Endothelial cell of umbilical vein (primary cell): ENCODE measurements around the gene ANKK1.

ENCODE experiments used
- CTCF ChIP-seq, 2 donors: IDR thresholded peaks; 1 replicate in 1 of 2; 2 replicates in 1 of 2; pipeline ENCODE4 v1.5.1; 2011; ENCODE audit warnings: low read length in 2 of 2, mild to moderate bottlenecking in 2 of 2, moderate library complexity in 2 of 2, control low read depth in 1 of 2, inconsistent platforms in 1 of 2, low read depth in 1 of 2; ENCODE audit not compliant: insufficient read depth in 1 of 2; ENCODE audit errors: extremely low read depth in 1 of 2
- EZH2 ChIP-seq: IDR thresholded peaks from 2 replicates; pipeline ENCODE4 v1.6.1; 2012; ENCODE audit warnings: borderline replicate concordance, low read depth, mild to moderate bottlenecking, moderate library complexity, low read length, inconsistent platforms; ENCODE audit not compliant: severe bottlenecking
- FOS ChIP-seq: IDR thresholded peaks from 2 replicates; pipeline ENCODE4 v1.6.1; 2011; ENCODE audit warnings: mild to moderate bottlenecking, low read length, moderate library complexity, borderline replicate concordance; ENCODE audit not compliant: insufficient read depth
- GATA2 ChIP-seq: IDR thresholded peaks from 2 replicates; pipeline ENCODE4 v1.7.0; 2011; ENCODE audit warnings: low read depth, mild to moderate bottlenecking, moderate library complexity, mixed read lengths, low read length; ENCODE audit not compliant: insufficient read length, insufficient read depth
- JUN ChIP-seq: IDR thresholded peaks from 2 replicates; pipeline ENCODE4 v1.6.1; 2011; ENCODE audit warnings: borderline replicate concordance, low read depth; ENCODE audit not compliant: insufficient read length, insufficient read depth
- MAX ChIP-seq: IDR thresholded peaks from 2 replicates; pipeline ENCODE4 v1.6.1; 2011; ENCODE audit not compliant: insufficient read depth, insufficient read length
- MYC ChIP-seq: IDR thresholded peaks from one replicate; pipeline ENCODE4 v1.6.1; 2011; ENCODE audit warnings: mild to moderate bottlenecking, low read depth, low read length
- POLR2A ChIP-seq: IDR thresholded peaks from 2 replicates; pipeline ENCODE4 v1.6.1; 2012; ENCODE audit warnings: low read depth, mild to moderate bottlenecking, control low read depth, low read length
- POLR2AphosphoS5 ChIP-seq: IDR thresholded peaks from 2 replicates; pipeline ENCODE4 v1.6.1; 2012; ENCODE audit warnings: low read depth, mild to moderate bottlenecking, control low read depth, low read length, moderate library complexity; ENCODE audit not compliant: insufficient read depth

DNA sequence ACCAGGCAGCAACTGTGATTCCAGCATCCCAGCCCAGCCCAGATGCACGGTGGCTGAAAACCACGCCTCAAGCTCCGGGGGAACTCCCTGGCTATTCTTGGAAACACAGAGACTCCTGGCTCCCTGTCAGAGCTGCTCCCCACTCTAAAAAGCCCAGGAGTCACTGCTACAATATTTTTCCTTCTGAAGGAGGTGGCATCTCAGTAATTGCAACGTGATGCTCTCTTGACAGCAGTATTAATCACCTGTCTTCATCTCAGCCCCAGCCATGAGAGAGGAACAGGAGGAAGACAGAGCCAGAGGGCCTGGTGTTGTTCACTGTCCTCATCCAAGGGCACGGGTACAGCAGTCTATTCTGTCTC is 60.7 kb downstream of the ANKK1 start:
- TF ChIP-seq CTCF (IDR thresholded peaks at IDR 0.05; ENCODE audit: extremely low read depth in 1 of 2, insufficient read depth in 1 of 2, low read depth in 1 of 2, low read length in 2 of 2) (no peak), JUN (no peak), EZH2 (no peak), POLR2AphosphoS5 (no peak), POLR2A (no peak), FOS (no peak), GATA2 (no peak), MYC (no peak), MAX (no peak)
